Activated T-helper 1 cell treated with anti-CD3 and anti-CD28 coated beads, Interleukin-12 subunit alpha, Interleukin-12 subunit beta, Interleukin-2, Interleukin-4 antibody, amounts not matched to agents 30 ng/mL and 10 ng/mL and 1 ng/mL, durations not matched to agents 14 hours and 24 hours and 36 hours (primary cell): ENCODE results near the gene PDE6A. TPM values are rescaled to one million over a fixed set of nuclear protein-coding genes. Genes with fewer than 3 reads are reported as not detected.

Experiments
- DNase-seq: peaks from one replicate; pipeline ENCODE4 v3.0.0; 2021; ENCODE audit warnings: low spot score
- H3K27ac Mint-ChIP-seq: one replicate; pipeline ENCODE4 v1.8.0; 2021; ENCODE audit warnings: mild to moderate bottlenecking, mixed read lengths
- H3K27me3 Mint-ChIP-seq: one replicate; pipeline ENCODE4 v1.8.0; 2022; ENCODE audit warnings: mild to moderate bottlenecking, moderate library complexity, mixed read lengths; ENCODE audit not compliant: insufficient read depth
- H3K36me3 Mint-ChIP-seq: one replicate; pipeline ENCODE4 v1.8.0; 2021; ENCODE audit warnings: low read depth, mixed read lengths
- H3K4me1 Mint-ChIP-seq: one replicate; pipeline ENCODE4 v1.8.0; 2021; ENCODE audit warnings: low read depth, mixed read lengths
- H3K4me3 Mint-ChIP-seq: one replicate; pipeline ENCODE4 v1.8.0; 2021; ENCODE audit warnings: mild to moderate bottlenecking, moderate library complexity, mixed read lengths
- H3K9me3 Mint-ChIP-seq: one replicate; pipeline ENCODE4 v1.8.0; 2021; ENCODE audit warnings: mixed read lengths
- intact Hi-C: fragments of 100-400 bp; cut with micrococcal nuclease; formaldehyde crosslinking; loops from one replicate; pipeline ENCODE4 v1.15.1; 2024
- total RNA-seq: library from RNA; stranded (reverse); gene quantifications from 2 replicates; pipeline ENCODE4 v1.2.3, GENCODE V29; 2022

Gene PDE6A
- not detected in 2 replicates for total RNA-seq

DNA sequence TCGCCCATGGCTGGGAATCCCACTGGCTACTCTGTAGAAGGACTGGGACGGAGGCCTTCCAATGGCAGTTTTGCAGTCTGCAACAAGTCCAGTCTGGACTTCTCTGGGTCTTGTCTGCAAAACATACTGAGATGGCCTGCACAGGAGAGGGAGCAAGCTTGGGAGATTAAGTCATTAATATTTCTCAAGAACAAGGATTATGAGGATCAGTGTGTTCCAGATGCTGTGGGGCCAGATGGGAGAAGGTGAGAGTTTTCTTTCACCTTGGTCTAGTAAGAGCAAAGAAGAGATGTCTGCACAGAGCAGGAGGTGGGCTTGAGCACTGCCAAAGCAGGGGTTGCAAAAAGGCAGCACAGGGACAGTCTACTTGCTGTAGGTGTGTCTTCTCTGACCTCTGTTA lies at the start of gene PDE6A:
PDE6A (minus strand) TSS at position 128 of the 400 bp plus-strand sequence; CDS start at position 8, 120 bp downstream.
- Mint-ChIP-seq H3K27ac (no peak within 1 kb of the TSS), H3K36me3 (no peaks in the 10 kb centered on the region), H3K4me3 (no peak within 1 kb of the TSS), H3K4me1 (no peaks in the 10 kb centered on the region), H3K27me3 (peaks cover 2% of the 10 kb centered on the region), H3K9me3 (no peaks in the 10 kb centered on the region)
- DNase-seq: no peak
- intact Hi-C loops: no loop called here

DNA sequence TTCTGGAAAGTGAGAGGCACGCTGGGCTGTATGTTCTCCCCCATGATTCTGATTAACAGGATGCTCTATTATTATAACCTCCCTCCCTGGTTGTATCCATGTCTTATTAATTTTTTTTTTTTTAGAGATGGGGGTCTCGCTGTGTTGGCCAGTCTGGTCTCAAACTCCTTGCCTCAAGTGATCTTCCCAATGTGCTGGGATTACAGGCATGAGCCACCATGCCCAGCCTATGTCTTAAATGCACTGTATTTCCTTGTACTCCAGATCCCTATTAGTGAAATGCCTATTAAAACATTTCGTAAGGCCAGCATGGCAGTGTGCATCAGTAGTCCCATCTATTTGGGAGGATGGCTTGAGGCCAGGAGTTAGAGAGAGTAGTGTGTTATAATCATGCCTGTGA lies 48.9 kb upstream of the PDE6A start:
- no peak for DNase-seq
- intact Hi-C loops: loop anchor here (5.0 kb wide), 1 partner anchor 141 kb away; no protein-coding TSS in a partner anchor
- peaks cover 5% of the 10 kb centered on the region for H3K4me1 Mint-ChIP-seq
- H3K36me3 Mint-ChIP-seq: peaks cover 4% of the 10 kb centered on the region
- H3K27ac Mint-ChIP-seq: no peak overlapping the region
- H3K27me3 Mint-ChIP-seq: no peaks in the 10 kb centered on the region
- H3K9me3 Mint-ChIP-seq: no peaks in the 10 kb centered on the region
- H3K4me3 Mint-ChIP-seq: no peak overlapping the region

GRCh38 chr5:149990518-149991376 lies 46.2 kb upstream of the PDE6A start:
- H3K36me3 Mint-ChIP-seq: peaks cover 3% of the 10 kb centered on the region
- peak; percentile 47 for DNase-seq
- H3K27me3 Mint-ChIP-seq: no peaks in the 10 kb centered on the region
- intact Hi-C loops: loop anchor here (1.0 to 5.0 kb wide), 5 partner anchors 30 to 354 kb away; partner anchors contain the start of gene SLC26A2
- no peaks in the 10 kb centered on the region for H3K9me3 Mint-ChIP-seq
- no peak overlapping the region for H3K27ac Mint-ChIP-seq
- peaks cover 5% of the 10 kb centered on the region for H3K4me1 Mint-ChIP-seq
- no peak overlapping the region for H3K4me3 Mint-ChIP-seq

DNA sequence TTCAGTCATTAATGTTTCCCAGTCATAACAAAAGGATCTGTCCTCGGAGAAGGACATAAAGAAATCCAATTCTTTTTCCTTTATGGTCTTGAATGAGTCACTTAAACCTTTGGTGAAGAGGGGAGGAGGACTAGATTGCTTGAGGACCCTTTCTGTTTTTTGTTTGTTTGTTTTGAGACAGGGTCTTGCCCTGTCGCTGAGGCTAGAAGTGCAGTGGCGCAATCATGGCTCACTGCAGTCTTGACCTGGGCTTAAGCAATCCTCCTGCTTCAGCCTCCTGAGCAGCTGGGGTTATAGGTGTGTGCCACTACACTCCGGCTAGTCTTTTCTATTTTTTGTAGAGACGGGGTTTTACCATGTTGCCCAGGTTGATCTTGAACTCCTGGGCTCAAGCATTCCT lies 43.5 kb upstream of the PDE6A start:
- DNase-seq: no peak
- Mint-ChIP-seq H3K4me3 (no peak overlapping the region), H3K4me1 (peaks cover 5% of the 10 kb centered on the region), H3K27me3 (peaks cover 2% of the 10 kb centered on the region), H3K27ac (no peak overlapping the region), H3K36me3 (peaks cover 2% of the 10 kb centered on the region), H3K9me3 (no peaks in the 10 kb centered on the region)
- intact Hi-C loops: no loop called here

- Mint-ChIP-seq H3K9me3 (no peaks in the 10 kb centered on the region), H3K27ac (no peak overlapping the region), H3K4me1 (no peaks in the 10 kb centered on the region), H3K4me3 (no peak overlapping the region), H3K36me3 (peaks cover 20% of the 10 kb centered on the region), H3K27me3 (peaks cover 2% of the 10 kb centered on the region)
- no peak for DNase-seq
- intact Hi-C loops: no loop called here
Observed at GRCh38 chr5:149982505-149982904, 37.9 kb upstream of the PDE6A start.

DNA sequence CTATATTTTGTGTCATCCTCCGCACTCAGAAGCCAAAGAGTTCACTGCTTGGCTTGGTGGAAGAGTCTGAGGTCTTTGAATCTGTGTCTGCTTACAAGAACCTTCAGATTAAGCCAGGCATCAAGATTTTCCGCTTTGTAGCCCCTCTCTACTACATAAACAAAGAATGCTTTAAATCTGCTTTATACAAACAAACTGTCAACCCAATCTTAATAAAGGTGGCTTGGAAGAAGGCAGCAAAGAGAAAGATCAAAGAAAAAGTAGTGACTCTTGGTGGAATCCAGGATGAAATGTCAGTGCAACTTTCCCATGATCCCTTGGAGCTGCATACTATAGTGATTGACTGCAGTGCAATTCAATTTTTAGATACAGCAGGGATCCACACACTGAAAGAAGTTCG lies 36.6 kb upstream of the PDE6A start:
- no peaks in the 10 kb centered on the region for H3K9me3 Mint-ChIP-seq
- no peaks in the 10 kb centered on the region for H3K4me1 Mint-ChIP-seq
- intact Hi-C loops: no loop called here
- no peak overlapping the region for H3K4me3 Mint-ChIP-seq
- DNase-seq: no peak
- H3K36me3 Mint-ChIP-seq: peaks cover 23% of the 10 kb centered on the region
- H3K27me3 Mint-ChIP-seq: peaks cover 2% of the 10 kb centered on the region
- H3K27ac Mint-ChIP-seq: no peak overlapping the region

GRCh38 chr5:149979896-149980295 lies 35.3 kb upstream of the PDE6A start:
- Mint-ChIP-seq H3K4me3 (no peak overlapping the region), H3K9me3 (no peaks in the 10 kb centered on the region), H3K4me1 (no peaks in the 10 kb centered on the region), H3K36me3 (peaks cover 25% of the 10 kb centered on the region), H3K27ac (no peak overlapping the region), H3K27me3 (no peaks in the 10 kb centered on the region)
- no peak for DNase-seq
- intact Hi-C loops: no loop called here

DNA sequence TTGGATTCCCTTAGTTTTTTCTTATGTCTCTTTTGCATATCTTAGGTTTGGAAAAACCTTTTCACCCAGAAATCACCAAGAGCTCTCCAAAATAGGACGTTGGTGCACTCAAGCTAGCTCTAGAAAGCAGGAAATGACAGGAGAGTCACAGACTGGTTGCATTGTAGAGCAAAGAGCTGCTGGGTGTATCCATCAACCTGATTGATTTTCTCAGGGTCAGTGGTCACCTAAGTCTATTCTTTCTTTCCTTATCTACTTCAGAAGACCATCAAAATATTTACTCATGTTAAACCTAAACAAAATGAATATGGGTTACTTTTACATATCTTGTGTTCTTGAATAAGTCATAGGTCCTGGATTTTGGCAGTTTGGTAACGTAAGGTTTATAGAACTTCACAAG lies 30.8 kb upstream of the PDE6A start:
- Mint-ChIP-seq H3K4me1 (no peaks in the 10 kb centered on the region), H3K27ac (no peak overlapping the region), H3K36me3 (peaks cover 22% of the 10 kb centered on the region), H3K27me3 (no peaks in the 10 kb centered on the region), H3K4me3 (no peak overlapping the region), H3K9me3 (no peaks in the 10 kb centered on the region)
- intact Hi-C loops: no loop called here
- DNase-seq: no peak

GRCh38 chr5:149969181-149969930 lies 24.8 kb upstream of the PDE6A start:
- peaks cover 6% of the 10 kb centered on the region for H3K36me3 Mint-ChIP-seq
- H3K9me3 Mint-ChIP-seq: no peaks in the 10 kb centered on the region
- DNase-seq: no peak
- intact Hi-C loops: no loop called here
- H3K4me3 Mint-ChIP-seq: no peak overlapping the region
- H3K4me1 Mint-ChIP-seq: no peaks in the 10 kb centered on the region
- H3K27ac Mint-ChIP-seq: no peak overlapping the region
- no peaks in the 10 kb centered on the region for H3K27me3 Mint-ChIP-seq

GRCh38 chr5:149966946-149967345 lies 22.4 kb upstream of the PDE6A start:
- Mint-ChIP-seq H3K9me3 (no peaks in the 10 kb centered on the region), H3K27me3 (no peaks in the 10 kb centered on the region), H3K4me3 (no peak overlapping the region), H3K27ac (no peak overlapping the region), H3K36me3 (peaks cover 6% of the 10 kb centered on the region), H3K4me1 (peaks cover 9% of the 10 kb centered on the region)
- intact Hi-C loops: no loop called here
- no peak for DNase-seq

DNA sequence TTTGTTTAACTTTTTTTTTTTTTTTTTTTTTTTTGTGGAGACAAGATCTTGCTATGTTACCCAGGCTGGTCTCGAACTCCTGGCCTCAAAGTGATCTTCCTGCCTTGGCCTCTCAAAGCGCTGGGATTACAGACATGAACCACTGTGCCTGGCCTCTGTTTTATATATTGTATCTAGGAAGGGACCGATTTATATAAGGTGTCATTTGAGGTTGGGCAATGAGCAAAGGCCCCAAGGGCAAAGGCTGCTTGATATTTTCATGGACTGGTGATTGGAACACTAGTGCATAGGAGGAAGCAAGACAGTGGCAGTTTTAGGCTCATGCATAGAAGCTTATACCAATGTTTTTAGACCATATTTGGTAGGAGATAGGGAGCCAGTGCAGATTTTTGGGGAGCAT lies 19.1 kb upstream of the PDE6A start:
- Mint-ChIP-seq H3K4me1 (peaks cover 36% of the 10 kb centered on the region), H3K27me3 (no peaks in the 10 kb centered on the region), H3K4me3 (no peak overlapping the region), H3K36me3 (peaks cover 11% of the 10 kb centered on the region), H3K9me3 (no peaks in the 10 kb centered on the region), H3K27ac (no peak overlapping the region)
- DNase-seq: no peak
- intact Hi-C loops: loop anchor here (5.0 kb wide), 1 partner anchor 296 kb away; no protein-coding TSS in a partner anchor

GRCh38 chr5:149962601-149963300 lies 18.2 kb upstream of the PDE6A start:
- intact Hi-C loops: loop anchor here (1.0 to 5.0 kb wide), 2 partner anchors 128 to 295 kb away; no protein-coding TSS in a partner anchor
- H3K27ac Mint-ChIP-seq: no peak overlapping the region
- H3K27me3 Mint-ChIP-seq: no peaks in the 10 kb centered on the region
- peak overlapping the region; percentile 95 for H3K4me3 Mint-ChIP-seq
- no peaks in the 10 kb centered on the region for H3K9me3 Mint-ChIP-seq
- peaks cover 11% of the 10 kb centered on the region for H3K36me3 Mint-ChIP-seq
- H3K4me1 Mint-ChIP-seq: peaks cover 37% of the 10 kb centered on the region
- no peak for DNase-seq
